ENCODE measurements around the gene FARP1.

The FARP1 gene

GRCh38 chr13:98195054-98195791 lies 52.3 kb downstream of the FARP1 start:
- peaks cover 2% of the 10 kb centered on the region for H3K27me3 Mint-ChIP-seq
- H3K9me3 Mint-ChIP-seq = no peaks in the 10 kb centered on the region
- H3K36me3 Mint-ChIP-seq (ENCODE audit: low read depth) = no peaks in the 10 kb centered on the region
- no peaks in the 10 kb centered on the region for H3K4me1 Mint-ChIP-seq (ENCODE audit: low read depth)
- H3K4me3 Mint-ChIP-seq = no peak overlapping the region
- H3K27ac Mint-ChIP-seq = no peak overlapping the region
- no peak for DNase-seq

- DNase-seq = no peak
- no peaks in the 10 kb centered on the region for H3K36me3 Mint-ChIP-seq (ENCODE audit: low read depth)
- no peaks in the 10 kb centered on the region for H3K4me1 Mint-ChIP-seq (ENCODE audit: low read depth)
- no peaks in the 10 kb centered on the region for H3K9me3 Mint-ChIP-seq
- H3K4me3 Mint-ChIP-seq = no peak overlapping the region
- H3K27ac Mint-ChIP-seq = no peak overlapping the region
- H3K27me3 Mint-ChIP-seq = peaks cover 5% of the 10 kb centered on the region
Measured at GRCh38 chr13:98198683-98199082, 55.8 kb downstream of the FARP1 start.

- peaks cover 5% of the 10 kb centered on the region for H3K27me3 Mint-ChIP-seq
- no peaks in the 10 kb centered on the region for H3K4me1 Mint-ChIP-seq (ENCODE audit: low read depth)
- H3K9me3 Mint-ChIP-seq = no peaks in the 10 kb centered on the region
Measured at GRCh38 chr13:98199480-98199879, 56.6 kb downstream of the FARP1 start.

GRCh38 chr13:98200211-98200878 lies 57.5 kb downstream of the FARP1 start:
- Mint-ChIP-seq H3K27me3 (peaks cover 5% of the 10 kb centered on the region), H3K27ac (no peak overlapping the region), H3K9me3 (no peaks in the 10 kb centered on the region), H3K4me3 (no peak overlapping the region), H3K36me3 (ENCODE audit: low read depth) (no peaks in the 10 kb centered on the region), H3K4me1 (ENCODE audit: low read depth) (no peaks in the 10 kb centered on the region)
- DNase-seq = no peak

More at GRCh38 chr13:98199480-98199879, 56.6 kb downstream of the FARP1 start:
- Mint-ChIP-seq H3K36me3 (ENCODE audit: low read depth) (no peaks in the 10 kb centered on the region), H3K4me3 (no peak overlapping the region), H3K27ac (no peak overlapping the region)
- no peak for DNase-seq

GRCh38 chr13:98201189-98201588 lies 58.3 kb downstream of the FARP1 start:
- Mint-ChIP-seq H3K27me3 (peaks cover 5% of the 10 kb centered on the region), H3K4me3 (no peak overlapping the region), H3K27ac (no peak overlapping the region), H3K4me1 (ENCODE audit: low read depth) (no peaks in the 10 kb centered on the region), H3K36me3 (ENCODE audit: low read depth) (no peaks in the 10 kb centered on the region), H3K9me3 (peaks cover 6% of the 10 kb centered on the region)
- no peak for DNase-seq

GRCh38 chr13:98201984-98202383 lies 59.1 kb downstream of the FARP1 start:
- no peaks in the 10 kb centered on the region for H3K36me3 Mint-ChIP-seq (ENCODE audit: low read depth)
- no peak overlapping the region for H3K27ac Mint-ChIP-seq
- no peak for DNase-seq
- peaks cover 12% of the 10 kb centered on the region for H3K9me3 Mint-ChIP-seq
- H3K27me3 Mint-ChIP-seq = peaks cover 8% of the 10 kb centered on the region
- no peak overlapping the region for H3K4me3 Mint-ChIP-seq
- no peaks in the 10 kb centered on the region for H3K4me1 Mint-ChIP-seq (ENCODE audit: low read depth)

- Mint-ChIP-seq H3K4me3 (no peak overlapping the region), H3K27ac (no peak overlapping the region), H3K9me3 (peaks cover 12% of the 10 kb centered on the region), H3K27me3 (peaks cover 5% of the 10 kb centered on the region), H3K4me1 (ENCODE audit: low read depth) (no peaks in the 10 kb centered on the region), H3K36me3 (ENCODE audit: low read depth) (no peaks in the 10 kb centered on the region)
- no peak for DNase-seq
Measured at GRCh38 chr13:98203646-98204326, 60.9 kb downstream of the FARP1 start.

GRCh38 chr13:98204546-98204945 lies 61.7 kb downstream of the FARP1 start:
- Mint-ChIP-seq H3K36me3 (ENCODE audit: low read depth) (no peaks in the 10 kb centered on the region), H3K27me3 (peaks cover 5% of the 10 kb centered on the region), H3K9me3 (peaks cover 12% of the 10 kb centered on the region), H3K4me1 (ENCODE audit: low read depth) (no peaks in the 10 kb centered on the region), H3K4me3 (no peak overlapping the region), H3K27ac (no peak overlapping the region)
- no peak for DNase-seq

GRCh38 chr13:98206946-98207345 lies 64.1 kb downstream of the FARP1 start:
- no peaks in the 10 kb centered on the region for H3K4me1 Mint-ChIP-seq (ENCODE audit: low read depth)
- no peak overlapping the region for H3K27ac Mint-ChIP-seq
- H3K9me3 Mint-ChIP-seq = peaks cover 12% of the 10 kb centered on the region
- no peak for DNase-seq
- H3K36me3 Mint-ChIP-seq (ENCODE audit: low read depth) = no peaks in the 10 kb centered on the region
- H3K27me3 Mint-ChIP-seq = peaks cover 5% of the 10 kb centered on the region
- no peak overlapping the region for H3K4me3 Mint-ChIP-seq

GRCh38 chr13:98207416-98207815 lies 64.5 kb downstream of the FARP1 start:
- Mint-ChIP-seq H3K4me1 (ENCODE audit: low read depth) (no peaks in the 10 kb centered on the region), H3K27ac (no peak overlapping the region), H3K27me3 (peaks cover 5% of the 10 kb centered on the region), H3K36me3 (ENCODE audit: low read depth) (no peaks in the 10 kb centered on the region), H3K4me3 (no peak overlapping the region), H3K9me3 (peaks cover 12% of the 10 kb centered on the region)
- DNase-seq = no peak

GRCh38 chr13:98208606-98209005 lies 65.7 kb downstream of the FARP1 start:
- H3K27ac Mint-ChIP-seq = no peak overlapping the region
- H3K4me3 Mint-ChIP-seq = no peak overlapping the region
- H3K9me3 Mint-ChIP-seq = peaks cover 12% of the 10 kb centered on the region
- no peaks in the 10 kb centered on the region for H3K4me1 Mint-ChIP-seq (ENCODE audit: low read depth)
- H3K36me3 Mint-ChIP-seq (ENCODE audit: low read depth) = no peaks in the 10 kb centered on the region
- DNase-seq = no peak
- peaks cover 3% of the 10 kb centered on the region for H3K27me3 Mint-ChIP-seq

- no peaks in the 10 kb centered on the region for H3K4me1 Mint-ChIP-seq (ENCODE audit: low read depth)
- no peaks in the 10 kb centered on the region for H3K36me3 Mint-ChIP-seq (ENCODE audit: low read depth)
- no peak for DNase-seq
- no peak overlapping the region for H3K4me3 Mint-ChIP-seq
- H3K27ac Mint-ChIP-seq = no peak overlapping the region
- H3K9me3 Mint-ChIP-seq = no peaks in the 10 kb centered on the region
- H3K27me3 Mint-ChIP-seq = peaks cover 3% of the 10 kb centered on the region
Measured at GRCh38 chr13:98212763-98213162, 69.9 kb downstream of the FARP1 start.

GRCh38 chr13:98213354-98213753 lies 70.5 kb downstream of the FARP1 start:
- Mint-ChIP-seq H3K27ac (no peak overlapping the region), H3K4me3 (no peak overlapping the region), H3K27me3 (peaks cover 3% of the 10 kb centered on the region), H3K36me3 (ENCODE audit: low read depth) (no peaks in the 10 kb centered on the region), H3K9me3 (no peaks in the 10 kb centered on the region), H3K4me1 (ENCODE audit: low read depth) (no peaks in the 10 kb centered on the region)
- DNase-seq = no peak

- Mint-ChIP-seq H3K4me3 (no peak overlapping the region), H3K27ac (no peak overlapping the region), H3K36me3 (ENCODE audit: low read depth) (no peaks in the 10 kb centered on the region), H3K27me3 (peaks cover 5% of the 10 kb centered on the region), H3K4me1 (ENCODE audit: low read depth) (no peaks in the 10 kb centered on the region), H3K9me3 (no peaks in the 10 kb centered on the region)
- no peak for DNase-seq
Measured at GRCh38 chr13:98214008-98214643, 71.2 kb downstream of the FARP1 start.
